OCI-LY7 (cell line): Measurements from ENCODE around the gene COBL. TPM values are rescaled to one million over a fixed set of nuclear protein-coding genes. Genes with fewer than 3 reads are reported as not detected.

Experiments used
- BruUV-seq: library from RNA; stranded (reverse); fragments of 400-500 nt; replicated peaks from 2 replicates; lab custom pipeline; 2021; lab: Mats Ljungman, UMichigan
- CTCF ChIA-PET: fragments of 300-600 bp; sonication (Branson Sonifier 250); formaldehyde crosslinking; loops from one replicate; lab custom pipeline; 2022; ENCODE audit warnings: antibody characterized with exemption; ENCODE audit not compliant: unreplicated experiment; lab: Charles Lee
- POLR2A ChIA-PET: fragments of 300-600 bp; sonication (Branson Sonifier 250); formaldehyde crosslinking; loops from one replicate; lab custom pipeline; 2022; ENCODE audit warnings: antibody characterized with exemption; lab: Charles Lee
- DNase-seq: peaks from one replicate; pipeline ENCODE4 v3.0.0-alpha.2; 2015; ENCODE audit warnings: low spot score
- H2AFZ ChIP-seq: fragments of 200-600 bp; sonication (generic), shearing (Covaris generic); 2 replicates; pipeline ENCODE4 v1.6.1; 2014; ENCODE audit warnings: mild to moderate bottlenecking, antibody characterized with exemption, low read length, moderate library complexity
- H3K27ac ChIP-seq: fragments of 200-600 bp; sonication (generic); 2 replicates; pipeline ENCODE4 v1.5.1; 2014; ENCODE audit warnings: mixed run types, low read depth, mild to moderate bottlenecking, moderate library complexity, low read length, inconsistent platforms; ENCODE audit not compliant: poor library complexity, severe bottlenecking
- H3K36me3 ChIP-seq: fragments of 200-600 bp; sonication (generic); 2 replicates; pipeline ENCODE4 v1.6.1; 2014; ENCODE audit warnings: mild to moderate bottlenecking, antibody characterized with exemption, low read length, moderate library complexity, mixed read lengths; ENCODE audit not compliant: insufficient read depth
- H3K4me1 ChIP-seq: fragments of 200-600 bp; sonication (generic); 2 replicates; pipeline ENCODE4 v1.5.1; 2014; ENCODE audit warnings: mild to moderate bottlenecking, low read length; ENCODE audit not compliant: insufficient read depth, poor library complexity, severe bottlenecking
- H3K4me2 ChIP-seq: fragments of 200-600 bp; sonication (generic); 2 replicates; pipeline ENCODE4 v1.6.1; 2014; ENCODE audit warnings: mild to moderate bottlenecking, low read length
- H3K4me3 ChIP-seq: fragments of 200-600 bp; sonication (generic); 2 replicates; pipeline ENCODE4 v1.5.1; 2014; ENCODE audit warnings: mild to moderate bottlenecking, low read depth, low read length; ENCODE audit not compliant: poor library complexity, severe bottlenecking
- H3K79me2 ChIP-seq: fragments of 200-600 bp; sonication (generic); 2 replicates; pipeline ENCODE4 v1.6.1; 2016; ENCODE audit warnings: low read depth, mild to moderate bottlenecking, low read length, moderate library complexity, mixed read lengths; ENCODE audit not compliant: insufficient read depth
- H3K9me2 ChIP-seq: fragments of 200-600 bp; sonication (generic); 2 replicates; pipeline ENCODE4 v1.6.1; 2016; ENCODE audit warnings: mild to moderate bottlenecking, low read length, mixed read lengths; ENCODE audit not compliant: insufficient read depth
- H3K9me3 ChIP-seq: fragments of 200-600 bp; sonication (generic); 2 replicates; pipeline ENCODE4 v1.6.1; 2014; ENCODE audit warnings: mild to moderate bottlenecking, mixed run types, low read length, mixed read lengths
- H4K20me1 ChIP-seq: fragments of 200-600 bp; sonication (generic); 2 replicates; pipeline ENCODE4 v1.6.1; 2014; ENCODE audit warnings: mild to moderate bottlenecking, antibody characterized with exemption, low read length, moderate library complexity, mixed read lengths; ENCODE audit not compliant: insufficient read depth
- CTCF ChIP-seq: fragments of 200-600 bp; sonication (generic); conservative IDR thresholded peaks from 2 replicates; pipeline ENCODE4 v1.5.1; 2014; ENCODE audit warnings: mild to moderate bottlenecking, antibody characterized with exemption, low read length, moderate library complexity, mixed read lengths
- EZH2phosphoT487 ChIP-seq: fragments of 200-600 bp; sonication (generic); IDR thresholded peaks from 2 replicates; pipeline ENCODE4 v1.6.1; 2018; ENCODE audit warnings: low read depth, borderline replicate concordance, mild to moderate bottlenecking, mixed run types, antibody characterized with exemption, low read length, moderate library complexity, mixed read lengths
- intact Hi-C: fragments of 100-400 bp; cut with micrococcal nuclease; formaldehyde crosslinking; loops from one replicate; pipeline ENCODE4 v1.10.0; 2022; ENCODE audit not compliant: unreplicated experiment
- total RNA-seq, 2 experiments: library from RNA; depleted of rRNA in 1 of 2; stranded (reverse); fragments of >200 nt in 1 of 2; shearing (Covaris generic) in 1 of 2; gene quantifications; 2 replicates each; pipeline ENCODE4 v1.2.3, GENCODE V29; 2014 to 2022

The COBL gene
- total RNA-seq, 2 experiments from 2014 or later = not detected

- DNase-seq = no peak
- Histone ChIP-seq H3K9me3 (no peaks in the 10 kb centered on the region), H2AFZ (no peak overlapping the region), H3K4me2 (no peak overlapping the region), H3K27ac (no peak overlapping the region), H4K20me1 (no peaks in the 10 kb centered on the region), H3K79me2 (no peaks in the 10 kb centered on the region), H3K36me3 (no peaks in the 10 kb centered on the region), H3K9me2 (no peaks in the 10 kb centered on the region), H3K4me3 (no peak overlapping the region), H3K4me1 (no peaks in the 10 kb centered on the region)
- no TSS peak for BruUV-seq
- intact Hi-C loops = no loop called here
- no peak for TF ChIP-seq EZH2phosphoT487
- TF ChIP-seq CTCF = no peak
- ChIA-PET CTCF (no interaction called here), POLR2A (interaction anchor here (2.2 kb wide), 1 partner anchor 8 kb away, joined by 6 read pairs; no protein-coding TSS in a partner anchor)
These were observed 187.8 kb downstream of the COBL start for GRCh38 chr7:51128545-51129435.

GRCh38 chr7:51127618-51127904 is 189.0 kb downstream of the COBL start:
- no peak overlapping the region for H2AFZ ChIP-seq
- DNase-seq = no peak
- BruUV-seq = no TSS peak
- no peak overlapping the region for H3K4me2 ChIP-seq
- no peak for TF ChIP-seq EZH2phosphoT487
- no peak for TF ChIP-seq CTCF
- H3K4me1 ChIP-seq = no peaks in the 10 kb centered on the region
- intact Hi-C loops = no loop called here
- POLR2A ChIA-PET = interaction anchor here (0.6 to 2.2 kb wide), 3 partner anchors 9 to 1449 kb away, joined by 3 to 6 read pairs (median 3); no protein-coding TSS in a partner anchor
- no peaks in the 10 kb centered on the region for H3K36me3 ChIP-seq
- H3K4me3 ChIP-seq = no peak overlapping the region
- CTCF ChIA-PET = no interaction called here
- H3K79me2 ChIP-seq = no peaks in the 10 kb centered on the region
- no peaks in the 10 kb centered on the region for H3K9me2 ChIP-seq
- H4K20me1 ChIP-seq = no peaks in the 10 kb centered on the region
- no peaks in the 10 kb centered on the region for H3K9me3 ChIP-seq
- H3K27ac ChIP-seq = no peak overlapping the region
